HG02885 (cell line): ENCODE results near the gene SLC37A3.
"Not testable (repeated sequence)": the region's sequence is repeated elsewhere in the genome, so short reads cannot be mapped to it uniquely, and the experiment has no call there.

Experiments
- ATAC-seq: cut with Tn5 transposase; IDR thresholded peaks from one replicate; pipeline ENCODE4 v1.9.1; 2021; ENCODE audit warnings: mild to moderate bottlenecking; ENCODE audit not compliant: unreplicated experiment, poor library complexity

The SLC37A3 gene

DNA sequence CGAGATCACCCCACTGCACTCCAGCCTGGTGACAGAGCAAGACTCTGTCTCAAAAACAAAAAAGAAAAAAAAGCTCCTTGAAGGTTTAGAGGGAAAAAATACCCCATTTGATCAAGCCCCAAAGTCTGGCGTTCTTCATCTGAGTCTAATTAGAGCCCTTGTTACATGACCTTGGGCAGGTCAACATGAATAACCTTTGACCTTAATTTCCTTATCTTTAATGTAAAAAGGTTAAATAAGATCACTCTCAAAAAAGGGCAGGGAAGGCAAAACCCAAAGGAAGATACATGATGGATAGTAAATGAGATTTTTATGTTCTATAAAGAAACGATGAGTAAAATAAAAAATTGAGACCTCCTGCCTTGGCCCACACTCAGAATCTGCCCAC lies 40.3 kb downstream of the SLC37A3 start:
- ATAC-seq: no peak

DNA sequence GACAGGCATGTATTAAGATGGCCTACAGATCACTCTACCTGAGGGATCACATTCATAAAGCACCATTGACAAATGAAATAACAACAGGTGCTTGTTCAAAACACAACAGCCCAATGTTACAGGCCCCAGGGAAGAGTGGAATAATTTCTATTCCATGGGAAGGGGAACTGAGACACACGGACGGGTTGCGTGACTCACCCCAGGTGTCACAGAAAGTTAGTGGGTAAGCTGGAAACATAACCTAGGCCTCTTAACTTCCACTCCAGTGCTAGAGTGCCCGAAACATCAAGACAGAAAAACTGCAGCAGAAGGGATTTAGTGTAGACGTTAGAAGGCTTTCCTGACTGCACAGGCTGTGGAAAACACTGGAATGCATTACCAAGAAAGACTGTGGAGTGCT lies 48.3 kb downstream of the SLC37A3 start:
- no peak for ATAC-seq

DNA sequence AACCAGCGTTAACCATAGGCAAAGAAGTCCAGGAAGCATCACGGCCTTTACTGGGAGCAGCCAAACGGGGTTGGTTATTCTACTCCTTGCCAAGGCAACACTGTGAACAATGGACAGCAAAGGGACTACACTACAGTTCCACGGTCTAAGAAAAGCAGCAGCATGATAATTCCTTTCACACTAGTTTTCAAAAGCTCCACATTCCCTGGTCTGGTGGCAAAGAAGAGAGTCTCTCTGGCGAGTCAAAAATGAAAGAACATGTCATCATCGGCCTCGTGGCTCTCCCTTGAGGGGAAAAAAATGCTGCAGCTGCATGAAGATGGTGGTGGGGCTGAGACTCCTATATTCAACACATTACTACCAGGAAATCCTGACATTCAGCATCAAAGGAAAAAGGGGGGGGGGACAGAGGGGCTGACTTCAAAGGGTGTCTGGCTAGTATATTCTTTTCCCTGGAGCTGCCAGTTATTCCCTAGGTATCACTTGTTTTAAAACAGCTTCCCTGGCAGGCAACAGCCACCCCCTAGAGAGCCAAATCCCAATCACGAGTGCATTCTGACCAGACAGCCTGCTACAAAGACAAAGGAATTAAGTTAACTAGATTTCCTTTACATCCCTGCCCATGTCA lies 49.1 kb downstream of the SLC37A3 start:
- no peak for ATAC-seq

DNA sequence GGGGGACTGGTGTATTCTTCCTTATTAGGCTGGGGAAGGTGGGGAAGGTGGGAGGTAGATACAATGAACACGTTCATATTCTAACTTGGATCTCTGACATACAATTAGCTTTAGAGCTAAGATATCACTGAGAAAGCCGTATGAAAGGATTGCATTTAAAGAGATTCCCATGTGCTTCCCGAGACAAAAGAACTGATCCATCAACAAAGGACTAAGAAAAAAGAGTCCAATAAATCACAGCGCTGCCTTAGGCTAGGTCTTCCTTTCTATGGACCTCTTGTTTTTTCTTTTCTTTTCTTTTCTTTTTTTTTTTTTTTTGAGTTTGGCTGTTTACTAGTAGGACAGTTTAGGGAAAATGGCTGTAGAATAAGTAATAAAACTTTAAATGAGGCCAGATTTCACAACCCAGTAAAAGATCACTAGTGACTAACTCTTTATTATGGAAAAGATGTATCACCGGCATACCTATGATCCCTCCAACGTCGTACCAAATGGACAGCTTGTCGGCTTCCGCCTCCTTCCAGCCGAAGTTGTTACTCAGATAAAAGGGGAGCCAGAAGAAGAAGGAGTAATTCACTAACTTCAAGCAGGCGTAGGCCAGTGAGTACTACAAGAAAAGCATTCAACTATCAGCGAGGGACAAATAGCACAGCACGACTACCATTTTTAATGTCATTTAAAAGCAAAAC lies 50.0 kb downstream of the SLC37A3 start:
- no peak for ATAC-seq

DNA sequence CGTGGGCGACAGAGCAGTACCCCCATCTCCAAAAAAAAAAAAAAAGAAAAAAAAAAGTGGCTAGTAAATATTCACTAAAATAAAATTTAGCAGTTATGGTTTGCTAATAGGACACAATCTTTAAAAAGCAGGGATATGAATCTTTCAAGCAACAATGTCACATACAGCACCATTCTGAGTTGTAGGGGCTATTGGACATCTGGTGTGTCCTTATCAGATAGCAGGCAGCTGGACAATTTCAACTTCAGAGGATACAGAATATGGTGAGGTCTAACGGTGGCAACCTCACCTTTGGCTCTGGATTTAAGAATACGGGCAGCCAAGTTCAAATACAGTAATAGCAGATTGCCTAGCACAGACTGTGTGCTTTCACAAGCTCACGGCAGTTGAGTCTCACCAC lies 51.1 kb downstream of the SLC37A3 start:
- ATAC-seq: no peak

DNA sequence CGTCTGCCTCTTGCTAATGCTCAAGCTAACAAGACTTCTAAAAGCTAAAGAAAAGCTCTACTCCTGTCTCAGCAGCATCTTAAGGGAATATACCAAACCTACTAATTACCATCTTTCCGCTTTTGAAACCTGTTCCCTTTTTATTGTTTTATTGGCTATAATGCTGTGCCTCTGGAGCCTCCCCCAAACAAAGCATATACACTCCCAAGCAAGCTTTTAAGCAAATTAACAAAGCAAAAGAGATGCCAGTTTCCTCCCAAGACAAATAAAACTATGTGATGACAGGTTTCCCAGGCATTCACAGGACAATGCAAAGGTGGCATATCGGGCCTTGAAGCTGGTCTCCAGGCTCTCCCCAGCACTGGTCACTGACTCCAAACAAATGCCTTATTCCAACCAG lies 52.9 kb downstream of the SLC37A3 start:
- ATAC-seq: no peak

DNA sequence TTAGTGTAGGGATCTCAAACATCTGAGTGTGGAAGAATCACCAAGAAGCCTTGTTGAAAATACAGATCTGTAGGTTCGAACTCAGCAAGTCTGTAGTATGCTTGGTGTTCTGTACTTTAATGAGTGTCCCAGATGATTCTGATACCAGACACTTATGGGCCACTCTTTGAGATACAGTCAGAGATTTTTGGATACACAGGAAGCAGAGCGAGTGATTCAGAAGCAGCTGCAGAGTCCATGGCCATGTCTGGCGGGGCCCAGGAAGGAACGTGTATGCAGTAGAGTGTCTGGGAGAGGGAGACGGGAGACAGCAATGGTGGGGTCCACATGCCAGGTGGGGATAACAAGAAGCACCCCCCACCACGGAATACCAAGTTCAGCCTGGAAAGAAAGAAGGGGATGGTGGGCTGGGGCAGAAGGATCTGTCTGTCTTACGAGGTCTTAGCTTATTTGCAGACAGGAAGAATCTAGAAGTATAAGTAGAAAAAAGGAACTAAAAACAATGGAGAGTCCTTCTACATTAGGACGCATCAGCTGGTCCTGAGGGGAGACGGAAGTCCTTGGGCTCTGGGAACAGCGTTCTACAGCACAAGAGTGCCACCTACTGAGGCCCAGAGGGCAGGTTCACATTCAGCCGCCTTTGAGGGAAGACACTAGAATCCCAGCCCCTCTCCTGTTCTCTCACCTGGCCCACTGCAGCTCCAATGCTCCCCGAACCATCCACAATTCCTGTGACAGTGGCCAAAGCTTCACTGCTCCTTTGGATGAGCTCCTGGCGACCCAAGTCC lies 55.4 kb downstream of the SLC37A3 start:
- ATAC-seq: no peak

DNA sequence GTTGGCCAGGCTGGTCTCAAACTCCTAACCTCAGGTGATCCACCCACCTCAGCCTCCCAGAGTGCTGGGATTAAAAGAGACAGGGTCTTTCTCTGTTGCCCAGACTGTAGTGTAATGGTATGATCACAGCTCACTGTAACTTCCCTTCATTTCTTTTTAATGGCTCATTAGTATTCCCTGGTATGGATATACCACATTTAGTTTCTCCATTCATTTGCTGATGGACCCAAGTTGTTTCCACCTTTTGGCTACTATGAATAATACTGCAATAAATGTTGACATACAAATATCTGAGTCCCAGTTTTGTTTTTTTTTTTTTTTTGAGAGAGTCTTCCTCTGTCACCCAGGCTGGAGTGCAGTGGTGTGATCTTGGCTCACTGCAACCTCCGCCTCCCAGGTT lies 59.4 kb downstream of the SLC37A3 start:
- not testable (repeated sequence) for ATAC-seq

DNA sequence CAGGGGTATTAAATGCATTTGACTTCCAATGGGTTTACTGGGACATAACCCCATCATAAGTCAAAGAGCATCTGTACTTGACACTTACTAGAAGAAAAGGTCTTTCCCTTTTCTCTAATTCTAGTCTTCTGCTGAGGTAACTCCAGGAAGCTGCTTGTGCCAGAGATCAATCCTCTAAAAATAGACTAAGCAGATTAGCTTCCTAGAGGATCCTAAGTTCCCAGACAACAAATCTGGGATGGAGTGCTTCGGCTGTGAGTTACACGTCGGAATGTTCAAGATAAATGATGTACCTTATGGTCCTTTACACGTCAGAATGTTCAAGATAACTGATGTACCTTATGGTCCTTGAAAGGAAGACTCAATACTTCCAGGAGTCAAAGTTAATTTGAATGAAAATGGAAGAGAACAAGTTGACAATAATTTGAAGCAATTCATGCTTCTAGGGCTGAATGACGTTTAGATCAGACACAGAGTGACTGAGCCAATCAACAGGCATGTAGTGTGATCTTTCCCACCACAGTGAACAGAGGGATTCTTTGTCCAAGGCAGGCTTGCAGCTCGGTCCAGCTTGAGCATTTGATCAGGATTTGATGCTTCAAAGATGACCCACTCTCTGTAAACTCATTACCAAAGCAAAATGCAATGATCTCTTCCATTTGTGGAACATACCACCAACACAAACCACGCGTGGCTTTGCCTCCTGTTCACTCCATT lies 63.8 kb downstream of the SLC37A3 start:
- no peak for ATAC-seq

DNA sequence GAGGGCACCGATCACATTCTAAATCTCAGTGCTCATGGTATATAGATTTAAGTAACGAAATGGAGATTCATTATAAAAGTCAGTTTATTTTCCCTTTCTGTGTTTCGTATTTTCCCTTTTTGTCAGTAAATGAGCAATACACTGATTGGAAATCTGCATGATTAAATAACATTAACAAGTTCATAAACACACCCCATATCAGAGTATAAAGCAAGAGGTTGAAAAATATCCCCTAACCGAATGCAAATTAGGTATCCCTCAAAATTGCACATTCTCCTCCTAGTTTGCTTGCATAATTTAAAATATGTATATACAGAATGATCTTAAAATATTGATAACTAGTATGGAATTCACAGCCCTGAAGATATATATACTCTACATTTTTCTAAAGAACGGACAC lies 64.6 kb downstream of the SLC37A3 start:
- ATAC-seq: no peak

DNA sequence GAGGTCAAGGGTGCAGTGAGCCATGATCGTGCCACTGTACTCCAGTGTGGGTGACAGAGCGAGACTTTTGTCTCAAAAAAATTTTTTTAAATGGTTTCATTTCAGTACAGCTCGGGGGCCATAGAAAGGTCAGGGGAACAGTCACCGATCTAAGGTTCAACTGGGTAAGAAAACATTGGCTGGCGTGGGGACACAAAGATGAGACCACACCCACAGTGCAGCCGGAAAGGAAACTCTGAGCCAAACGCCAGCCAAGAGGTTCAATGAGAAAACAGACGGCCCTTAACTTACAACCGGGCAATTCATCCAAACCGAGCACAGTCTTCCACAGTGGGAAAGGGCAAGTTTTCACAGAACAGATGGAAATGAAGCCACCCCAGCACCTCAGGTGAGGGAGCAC lies 65.1 kb downstream of the SLC37A3 start:
- no peak for ATAC-seq

DNA sequence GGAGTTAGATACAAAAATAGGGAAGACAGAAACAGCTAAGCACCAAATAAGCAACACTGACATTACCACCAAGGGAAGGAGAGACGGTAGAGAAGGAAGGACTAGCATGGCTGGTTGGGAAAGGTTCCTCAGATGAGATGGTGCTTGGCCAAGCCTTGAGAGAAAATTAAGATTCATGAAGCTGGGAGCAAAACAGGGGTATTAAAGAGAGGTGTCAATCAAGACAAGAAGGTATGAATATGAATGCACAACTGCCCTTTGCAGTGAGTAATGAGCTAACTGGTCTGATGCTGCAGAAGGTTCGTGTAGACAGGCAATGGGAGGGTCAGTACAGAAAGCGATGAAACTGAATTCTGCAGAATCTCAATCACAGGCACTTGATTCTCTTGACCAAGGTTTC lies 67.7 kb downstream of the SLC37A3 start:
- no peak for ATAC-seq

DNA sequence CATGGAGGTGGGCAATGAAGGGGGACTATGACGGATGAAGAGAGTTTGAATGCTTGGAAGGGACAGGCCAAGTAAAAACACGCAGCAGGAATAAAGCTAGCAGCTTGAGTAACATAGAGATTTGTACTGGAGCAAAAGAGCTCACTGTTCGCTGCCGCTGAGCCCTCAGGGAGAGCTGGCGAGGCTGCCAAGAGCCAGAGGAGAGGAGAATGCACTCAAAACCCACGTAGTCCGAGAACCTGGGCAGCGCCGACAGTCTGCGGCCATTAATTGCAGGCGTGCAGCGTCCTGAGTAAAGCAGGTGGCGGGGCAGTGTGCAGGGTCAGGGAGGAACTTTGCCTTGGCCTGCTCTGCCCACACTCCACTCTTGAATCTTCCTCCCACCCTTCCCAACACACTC lies 68.2 kb downstream of the SLC37A3 start:
- no peak for ATAC-seq

DNA sequence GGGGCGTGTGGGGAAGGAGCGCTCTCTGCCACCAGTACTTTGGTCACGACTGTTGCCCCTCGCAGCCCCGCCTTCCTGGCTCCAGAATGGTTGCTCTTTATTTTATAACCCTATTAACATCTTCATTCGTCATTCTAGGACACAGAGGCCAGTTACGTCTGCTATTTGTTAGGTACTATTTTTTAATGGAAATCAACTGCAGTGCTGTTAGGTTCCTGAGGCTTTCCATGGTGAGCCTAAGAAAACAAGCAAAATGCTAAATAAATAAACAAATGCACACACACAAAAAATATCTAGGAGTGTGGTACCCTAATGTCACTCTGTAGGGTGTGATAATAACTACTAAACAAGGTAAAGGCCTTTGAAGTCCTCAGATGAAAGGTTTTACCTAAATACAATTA lies 71.1 kb downstream of the SLC37A3 start:
- no peak for ATAC-seq

DNA sequence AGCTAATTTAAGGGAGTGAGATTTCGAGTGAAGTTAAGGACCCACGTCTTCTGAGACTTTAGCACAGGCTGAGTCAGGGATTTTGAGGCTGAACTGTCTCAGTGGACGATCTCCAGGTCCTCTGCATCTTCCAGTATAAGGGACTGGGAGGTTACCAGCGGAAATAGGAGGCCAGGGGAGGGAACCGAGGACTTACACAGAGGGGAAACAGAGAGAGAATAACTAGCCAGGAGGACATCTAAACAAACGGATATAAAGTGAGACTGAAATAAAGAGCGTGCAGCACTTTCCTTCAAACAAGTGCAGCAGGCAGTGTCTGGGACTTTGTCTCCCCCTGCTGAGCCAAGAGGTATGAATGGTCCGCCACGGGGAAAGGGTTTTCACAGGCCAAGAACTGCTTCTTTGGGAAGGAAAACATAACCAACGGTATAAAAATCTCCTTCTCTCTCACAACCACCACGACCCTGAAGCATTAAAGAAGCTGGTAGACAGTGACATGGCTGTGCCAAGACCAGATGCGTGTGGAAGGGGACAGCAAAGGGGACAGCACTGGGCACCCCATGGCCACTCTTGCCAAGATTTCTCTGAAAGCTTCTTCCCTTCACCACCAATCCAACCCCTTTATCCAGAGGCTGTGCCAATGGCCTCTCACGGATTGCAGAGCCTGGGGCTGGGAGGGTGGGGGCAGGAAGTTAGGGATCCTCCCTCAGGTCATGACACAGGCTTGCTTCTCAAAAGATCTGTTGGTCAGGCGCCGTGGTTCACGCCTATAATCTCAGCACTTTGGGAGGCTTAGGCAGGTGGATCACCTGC lies 72.0 kb downstream of the SLC37A3 start:
- peak; percentile 59 for ATAC-seq

DNA sequence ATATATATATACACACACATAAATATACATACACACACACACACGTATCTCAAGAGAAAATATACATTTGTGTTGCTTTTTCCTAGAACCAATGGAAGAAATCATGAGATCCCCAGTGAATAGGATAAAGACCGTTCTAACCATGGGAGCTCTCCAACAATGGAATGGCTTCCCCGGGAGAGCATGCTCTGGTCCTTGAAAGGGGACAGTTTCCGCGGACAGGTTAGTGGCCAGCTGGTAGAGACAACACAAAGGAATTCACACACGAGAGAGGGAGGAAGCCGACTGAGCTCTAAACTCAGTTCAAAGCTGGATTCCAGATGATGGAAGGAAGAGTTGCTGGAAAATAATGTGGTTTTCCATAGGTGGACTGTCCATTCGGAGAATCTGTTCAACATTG lies 72.7 kb downstream of the SLC37A3 start:
- ATAC-seq: no peak

DNA sequence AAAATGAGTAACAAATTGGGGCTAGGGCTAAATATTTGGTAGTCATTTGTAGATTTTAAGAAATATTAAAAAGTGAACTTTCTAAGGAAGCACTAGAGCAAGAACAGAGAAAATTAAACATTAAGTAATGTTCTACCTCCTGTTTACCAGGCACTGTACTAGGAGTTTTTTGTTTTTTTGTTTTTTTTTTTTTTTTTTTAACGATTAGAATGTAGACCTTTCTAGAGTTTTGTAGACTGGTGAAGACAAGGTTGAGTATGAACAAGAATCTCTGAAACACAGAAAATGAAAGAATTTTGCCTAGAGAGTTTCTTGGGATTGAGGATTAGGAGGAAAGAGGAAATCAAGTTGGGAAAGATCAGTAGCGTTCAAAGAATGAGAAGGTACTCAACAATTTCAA lies 73.6 kb downstream of the SLC37A3 start:
- ATAC-seq: no peak

DNA sequence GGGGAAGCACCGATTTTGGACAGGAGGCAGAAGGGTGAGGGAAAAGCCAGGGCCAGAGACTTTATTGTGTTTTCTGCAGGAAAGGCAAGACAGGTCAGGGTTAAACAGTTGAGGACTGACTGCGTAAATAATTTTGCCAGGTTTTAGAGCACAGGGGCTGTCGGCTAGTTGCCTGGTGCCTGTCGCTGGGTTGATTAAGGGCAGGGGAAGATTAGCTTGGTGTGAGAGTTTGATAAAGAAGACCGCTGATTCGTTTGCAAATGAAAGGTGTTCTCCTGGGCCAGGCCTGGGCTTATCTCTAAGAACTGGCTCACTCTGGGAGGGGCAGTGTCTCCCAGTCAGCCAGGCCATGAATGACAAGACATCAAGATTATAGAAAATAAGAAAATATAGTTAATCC lies 75.6 kb downstream of the SLC37A3 start:
- ATAC-seq: no peak

DNA sequence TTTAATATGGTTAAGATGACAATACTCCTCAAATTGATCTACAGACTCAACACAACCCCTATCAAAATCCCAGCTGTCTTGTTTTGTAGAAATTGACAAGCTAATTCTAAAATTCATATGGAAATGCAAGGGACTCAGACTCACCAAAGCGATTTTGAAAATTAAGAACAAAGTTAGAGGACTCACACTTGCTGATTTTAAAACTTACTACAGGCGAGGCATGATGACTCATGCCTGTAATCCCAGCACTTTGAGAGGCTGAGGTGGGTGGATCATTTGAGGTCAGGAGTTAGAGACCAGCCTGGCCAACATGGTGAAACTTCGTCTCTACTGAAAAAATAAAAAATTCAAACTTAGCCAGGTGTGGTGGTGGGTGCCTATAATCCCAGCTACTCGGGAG lies 78.3 kb downstream of the SLC37A3 start:
- ATAC-seq: not testable (repeated sequence)

DNA sequence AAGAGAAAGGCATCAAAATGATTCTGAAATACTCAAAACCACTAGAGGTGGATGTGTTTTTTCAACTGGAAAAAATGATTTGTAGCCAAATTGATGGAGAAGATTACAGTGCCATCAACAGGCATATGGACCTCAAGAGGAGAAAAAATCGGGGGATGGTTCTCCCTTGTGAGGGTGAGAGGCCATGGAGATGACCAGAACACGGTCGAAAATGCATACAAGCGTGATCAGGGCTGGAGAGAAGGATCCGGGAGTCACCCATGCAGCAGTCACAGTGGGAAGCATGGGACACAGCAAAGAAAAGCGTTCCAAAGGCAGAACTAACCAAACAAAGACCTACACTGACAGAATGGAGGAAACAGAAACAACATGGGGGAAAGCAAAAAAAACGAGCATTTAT lies 80.3 kb downstream of the SLC37A3 start:
- no peak for ATAC-seq
